ENCODE results near the gene MCCC1. TPM values are rescaled to one million over a fixed set of nuclear protein-coding genes. Genes with fewer than 3 reads are reported as not detected.

The MCCC1 gene
- total RNA-seq (2016; rRNA removed; fragmentation: Illumina TruSeq; extraction: Trizol) (30.1 and 34.7 TPM in 2 replicates), polyA plus RNA-seq (2011; rRNA removed) (9.8 and 11.7 TPM in 2 replicates), polyA minus RNA-seq (2011; rRNA and poly(A)+ RNA removed; ENCODE audit: low replicate concordance) (15.9 and 19.4 TPM in 2 replicates), Bru-seq, nascent RNA (percentile 63 among the genes with signal in this experiment), BruChase-seq, experiment 1, labeled RNA remaining after a 6-hour chase (percentile 54 among the genes with signal in this experiment), BruChase-seq, experiment 2, labeled RNA remaining after a 2-hour chase (percentile 55 among the genes with signal in this experiment)
- 11.7 and 14.0 TPM in 2 replicates for total RNA-seq (2016; cell fraction: cytosol; rRNA removed; fragmentation: Illumina TruSeq; extraction: Trizol; ENCODE audit: low read depth)
- 32.3 TPM in 2 replicates for total RNA-seq (2016; cell fraction: insoluble cytoplasmic fraction; rRNA removed; fragmentation: Illumina TruSeq; extraction: Trizol)
- total RNA-seq (2016; cell fraction: membrane; rRNA removed; fragmentation: Illumina TruSeq; extraction: Trizol), result 14.1 and 14.5 TPM in 2 replicates
- total RNA-seq (2016; cell fraction: nucleus; rRNA removed; fragmentation: Illumina TruSeq; extraction: Trizol), result 21.7 and 28.0 TPM in 2 replicates
- 9.4 and 9.6 TPM in 2 replicates for polyA plus RNA-seq (2011; cell fraction: cytosol; rRNA removed)
- 10.8 and 12.3 TPM in 2 replicates for polyA plus RNA-seq (2011; cell fraction: nucleus; rRNA removed)
- 12.0 and 19.1 TPM in 2 replicates for polyA plus RNA-seq (2012)
- 4.4 and 4.8 TPM in 2 replicates for polyA plus RNA-seq (2016; cell fraction: cytosol; fragmentation: Illumina TruSeq; extraction: Trizol; ENCODE audit: low read depth)
- polyA plus RNA-seq (2016; cell fraction: insoluble cytoplasmic fraction; fragmentation: Illumina TruSeq; extraction: Trizol; ENCODE audit: low read depth), result 29.2 and 34.5 TPM in 2 replicates
- 8.8 and 8.9 TPM in 2 replicates for polyA plus RNA-seq (2016; cell fraction: membrane; fragmentation: Illumina TruSeq; extraction: Trizol; ENCODE audit: low read depth)
- polyA plus RNA-seq (2016; cell fraction: nucleus; fragmentation: Illumina TruSeq; extraction: Trizol; ENCODE audit: insufficient read depth, low read depth), result 28.1 and 28.7 TPM in 2 replicates
- polyA minus RNA-seq (2011; cell fraction: cytosol; rRNA and poly(A)+ RNA removed), result 10.0 and 11.5 TPM in 2 replicates
- polyA minus RNA-seq (2011; cell fraction: nucleus; rRNA and poly(A)+ RNA removed), result 26.1 and 31.3 TPM in 2 replicates
- long read RNA-seq, experiment 1, transcript MCCC1-201 (19 exons, 2,545 nt), result major isoform, 24 of 35 reads
- long read RNA-seq, experiment 1, partial matches to known transcripts, result 2 of 35 reads
- long read RNA-seq, experiment 1, other reads (novel, unspliced or antisense), result 8 of 35 reads
- long read RNA-seq, experiment 2, transcript MCCC1-201 (19 exons, 2,545 nt), result major isoform, 13 of 22 reads
- long read RNA-seq, experiment 2, partial matches to known transcripts, result 6 of 22 reads
- long read RNA-seq, experiment 2, other reads (novel, unspliced or antisense), result 3 of 22 reads

- WGBS (ENCODE audit: low lambda C conversion rate), result under 1% methylated on average over 23 of the region's 60 CpGs
- DNase-seq (ENCODE audit: low spot score), result peak; percentile 96
- no peak for TF ChIP-seq ZNF660 (CRISPR knock-in tag; IDR thresholded peaks at IDR 0.05; ENCODE audit: borderline replicate concordance, low read depth)
- TF ChIP-seq, protein P1, sequence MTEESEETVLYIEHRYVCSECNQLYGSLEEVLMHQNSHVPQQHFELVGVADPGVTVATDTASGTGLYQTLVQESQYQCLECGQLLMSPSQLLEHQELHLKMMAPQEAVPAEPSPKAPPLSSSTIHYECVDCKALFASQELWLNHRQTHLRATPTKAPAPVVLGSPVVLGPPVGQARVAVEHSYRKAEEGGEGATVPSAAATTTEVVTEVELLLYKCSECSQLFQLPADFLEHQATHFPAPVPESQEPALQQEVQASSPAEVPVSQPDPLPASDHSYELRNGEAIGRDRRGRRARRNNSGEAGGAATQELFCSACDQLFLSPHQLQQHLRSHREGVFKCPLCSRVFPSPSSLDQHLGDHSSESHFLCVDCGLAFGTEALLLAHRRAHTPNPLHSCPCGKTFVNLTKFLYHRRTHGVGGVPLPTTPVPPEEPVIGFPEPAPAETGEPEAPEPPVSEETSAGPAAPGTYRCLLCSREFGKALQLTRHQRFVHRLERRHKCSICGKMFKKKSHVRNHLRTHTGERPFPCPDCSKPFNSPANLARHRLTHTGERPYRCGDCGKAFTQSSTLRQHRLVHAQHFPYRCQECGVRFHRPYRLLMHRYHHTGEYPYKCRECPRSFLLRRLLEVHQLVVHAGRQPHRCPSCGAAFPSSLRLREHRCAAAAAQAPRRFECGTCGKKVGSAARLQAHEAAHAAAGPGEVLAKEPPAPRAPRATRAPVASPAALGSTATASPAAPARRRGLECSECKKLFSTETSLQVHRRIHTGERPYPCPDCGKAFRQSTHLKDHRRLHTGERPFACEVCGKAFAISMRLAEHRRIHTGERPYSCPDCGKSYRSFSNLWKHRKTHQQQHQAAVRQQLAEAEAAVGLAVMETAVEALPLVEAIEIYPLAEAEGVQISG (CRISPR knock-in tag; IDR thresholded peaks at IDR 0.05), result peak; percentile 89
- TF ChIP-seq RAD21 (CRISPR knock-in tag; IDR thresholded peaks at IDR 0.05), result 0 out of 2 replicates have a peak, but pooled peaks have one; percentile 13
- peak; percentile 62; the same call in 1 of the 2 replicates for TF ChIP-seq ZMYM3 (CRISPR knock-in tag; IDR thresholded peaks at IDR 0.05)
- no peak for TF ChIP-seq E2F5 (CRISPR knock-in tag; conservative IDR thresholded peaks at IDR 0.05)
- TF ChIP-seq SSRP1 (CRISPR knock-in tag; IDR thresholded peaks at IDR 0.05), result no peak
- TF ChIP-seq, protein P2, sequence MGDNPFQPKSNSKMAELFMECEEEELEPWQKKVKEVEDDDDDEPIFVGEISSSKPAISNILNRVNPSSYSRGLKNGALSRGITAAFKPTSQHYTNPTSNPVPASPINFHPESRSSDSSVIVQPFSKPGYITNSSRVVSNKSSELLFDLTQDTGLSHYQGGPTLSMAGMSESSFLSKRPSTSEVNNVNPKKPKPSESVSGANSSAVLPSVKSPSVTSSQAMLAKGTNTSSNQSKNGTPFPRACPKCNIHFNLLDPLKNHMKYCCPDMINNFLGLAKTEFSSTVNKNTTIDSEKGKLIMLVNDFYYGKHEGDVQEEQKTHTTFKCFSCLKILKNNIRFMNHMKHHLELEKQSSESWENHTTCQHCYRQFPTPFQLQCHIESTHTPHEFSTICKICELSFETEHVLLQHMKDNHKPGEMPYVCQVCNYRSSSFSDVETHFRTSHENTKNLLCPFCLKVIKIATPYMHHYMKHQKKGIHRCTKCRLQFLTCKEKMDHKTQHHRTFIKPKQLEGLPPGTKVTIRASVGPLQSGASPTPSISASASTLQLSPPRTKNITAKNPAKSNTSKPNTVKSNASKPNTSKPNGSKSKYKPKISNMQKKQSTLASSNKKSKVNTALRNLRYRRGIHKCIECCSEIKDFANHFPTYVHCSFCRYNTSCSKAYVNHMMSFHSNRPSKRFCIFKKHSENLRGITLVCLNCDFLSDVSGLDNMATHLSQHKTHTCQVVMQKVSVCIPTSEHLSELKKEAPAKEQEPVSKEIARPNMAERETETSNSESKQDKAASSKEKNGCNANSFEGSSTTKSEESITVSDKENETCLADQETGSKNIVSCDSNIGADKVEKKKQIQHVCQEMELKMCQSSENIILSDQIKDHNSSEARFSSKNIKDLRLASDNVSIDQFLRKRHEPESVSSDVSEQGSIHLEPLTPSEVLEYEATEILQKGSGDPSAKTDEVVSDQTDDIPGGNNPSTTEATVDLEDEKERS (CRISPR knock-in tag; IDR thresholded peaks at IDR 0.05), result 0 out of 2 replicates have a peak, but pooled peaks have one; percentile 40
- TF ChIP-seq PBX2 (CRISPR knock-in tag; IDR thresholded peaks at IDR 0.05), result no peak
- TF ChIP-seq CHCHD3 (CRISPR knock-in tag; IDR thresholded peaks at IDR 0.05), result no peak
These were observed at the start of gene MCCC1 for GRCh38 chr3:183099026-183099837. TSS of gene MCCC1 (minus strand) at chr3:183099496. CDS start at chr3:183099440, 56 bp downstream.

More at GRCh38 chr3:183099026-183099837, at the start of gene MCCC1:
- no peaks in the 10 kb centered on the region for H3K9me3 ChIP-seq (ENCODE audit: low read length)
- POLR2A ChIA-PET, result no interaction called here
- peaks cover 22% of the 10 kb centered on the region for H3K4me1 ChIP-seq (ENCODE audit: insufficient read depth, low read length)
- H3K27me3 ChIP-seq (ENCODE audit: control insufficient read depth in 1 of 2, insufficient read depth in 2 of 2, low read length in 2 of 2), result no peaks in the 10 kb centered on the region
- no peaks in the 10 kb centered on the region for H4K20me1 ChIP-seq (ENCODE audit: insufficient read depth, low read length)
- CTCF ChIA-PET (ENCODE audit: low intra/inter-chr PET ratio, low total read pairs), result no interaction called here
- peak within 1 kb of the TSS; percentile 66 for H2AFZ ChIP-seq (ENCODE audit: low read length)
- ATAC-seq (peak; percentile 99), FAIRE-seq (peak; percentile 95)
- H3K4me3 ChIP-seq (replicated peaks in 1 of 3; ENCODE audit: insufficient read depth in 1 of 3, low read depth in 2 of 3, low read length in 3 of 3), result peak within 1 kb of the TSS; percentile 75 to 92 (median 89)
- H3K36me3 ChIP-seq (replicated peaks in 1 of 2; ENCODE audit: control insufficient read depth in 1 of 2, insufficient read depth in 2 of 2, low read length in 2 of 2), result no peaks in the 10 kb centered on the region
- peak within 1 kb of the TSS; percentile 86 for H3K9ac ChIP-seq (ENCODE audit: insufficient read depth, low read depth, low read length)
- TSS peak; percentile 75 for BruUV-seq (replicated peaks)
- H3K27ac ChIP-seq (ENCODE audit: extremely low read length, insufficient read depth, low read length), result peak within 1 kb of the TSS; percentile 68
- H3K4me2 ChIP-seq (ENCODE audit: low read depth, low read length), result peak within 1 kb of the TSS; percentile 84
- intact Hi-C loops (cut with micrococcal nuclease; ENCODE audit: unreplicated experiment) (loop anchor here (1.0 kb wide), 1 partner anchor 17 kb away; no protein-coding TSS in a partner anchor), in situ Hi-C loops (cut with HindIII; ENCODE audit: extremely low pct_ligation_motif_present, low pct_unique_long_range_greater_than_20kb) (no loop called here)
- peaks cover 10% of the 10 kb centered on the region for H3K79me2 ChIP-seq (ENCODE audit: insufficient read depth, low read length)

All from HepG2 (cell line).